WTC11 (cell line): Measurements from ENCODE around the gene NEAT1. TPM values are rescaled to one million over a fixed set of nuclear protein-coding genes. Genes with fewer than 3 reads are reported as not detected.

Experiments used
- ATAC-seq: fragments of 200-7000 bp; cut with Tn5 transposase; 2 replicates; pipeline ENCODE4 v1.10.0; 2021; ENCODE audit warnings: mild to moderate bottlenecking, moderate library complexity
- Bru-seq: library from RNA; stranded (reverse); fragments of 400-500 nt; gene quantifications from one replicate; lab custom pipeline; 2021; lab: Mats Ljungman, UMichigan
- CTCF ChIA-PET: fragments of 300-600 bp; sonication (Branson Sonifier 250); formaldehyde crosslinking; loops from one replicate; lab custom pipeline; 2021; ENCODE audit warnings: antibody characterized with exemption; lab: Charles Lee
- POLR2A ChIA-PET: fragments of 350-600 bp; sonication (Branson Sonifier 250); formaldehyde crosslinking; loops from one replicate; lab custom pipeline; 2021; ENCODE audit warnings: antibody characterized with exemption; lab: Charles Lee
- DNase-seq: peaks from one replicate; pipeline ENCODE4 v3.0.0; 2021; ENCODE audit warnings: low spot score
- H3K27ac Mint-ChIP-seq: 2 replicates; pipeline ENCODE4 v1.8.0; 2021; ENCODE audit warnings: mixed read lengths
- H3K27me3 Mint-ChIP-seq: 2 replicates; pipeline ENCODE4 v1.8.0; 2021; ENCODE audit warnings: low read depth, mild to moderate bottlenecking, moderate library complexity, mixed read lengths
- H3K36me3 Mint-ChIP-seq: 2 replicates; pipeline ENCODE4 v1.8.0; 2021; ENCODE audit warnings: mixed read lengths
- H3K4me1 Mint-ChIP-seq: 2 replicates; pipeline ENCODE4 v1.8.0; 2022; ENCODE audit warnings: mixed read lengths
- H3K4me3 Mint-ChIP-seq: 2 replicates; pipeline ENCODE4 v1.8.0; 2021; ENCODE audit warnings: mild to moderate bottlenecking, moderate library complexity, mixed read lengths
- H3K9me3 Mint-ChIP-seq: 2 replicates; pipeline ENCODE4 v1.8.0; 2021; ENCODE audit warnings: mixed read lengths
- CREB1 ChIP-seq: sonication (generic); formaldehyde crosslinking; IDR thresholded peaks from 2 replicates; pipeline ENCODE4 v1.8.0; 2023; ENCODE audit warnings: mild to moderate bottlenecking, missing genetic modification reagents
- EMX1 ChIP-seq: fragments of 250-450 bp; sonication (Bioruptor Pico); IDR thresholded peaks from 2 replicates; pipeline ENCODE4 v1.8.0; 2021; ENCODE audit warnings: mild to moderate bottlenecking
- ETV6 ChIP-seq: sonication (generic); formaldehyde crosslinking; IDR thresholded peaks from 2 replicates; pipeline ENCODE4 v1.8.1; 2022; ENCODE audit warnings: mild to moderate bottlenecking, missing genetic modification reagents
- GABPB1 ChIP-seq: sonication (generic); formaldehyde crosslinking; IDR thresholded peaks from 2 replicates; pipeline ENCODE4 v1.8.1; 2023; ENCODE audit warnings: mild to moderate bottlenecking, missing genetic modification reagents
- HMGA2 ChIP-seq: fragments of 250-450 bp; sonication (Bioruptor Pico); IDR thresholded peaks from 2 replicates; pipeline ENCODE4 v1.4.0; 2021; ENCODE audit warnings: mild to moderate bottlenecking, moderate library complexity
- MYBL2 ChIP-seq: sonication (generic); formaldehyde crosslinking; IDR thresholded peaks from 2 replicates; pipeline ENCODE4 v1.8.1; 2023; ENCODE audit warnings: mild to moderate bottlenecking, moderate library complexity, missing genetic modification reagents
- OVOL2 ChIP-seq: fragments of 250-450 bp; sonication (Bioruptor Pico); IDR thresholded peaks from 2 replicates; pipeline ENCODE4 v1.9.0; 2021; ENCODE audit warnings: mild to moderate bottlenecking, borderline replicate concordance
- RORB ChIP-seq: fragments of 250-450 bp; sonication (Bioruptor Pico); IDR thresholded peaks from 2 replicates; pipeline ENCODE4 v1.9.0; 2021; ENCODE audit warnings: mild to moderate bottlenecking
- SMAD3 ChIP-seq: sonication (generic); formaldehyde crosslinking; IDR thresholded peaks from 2 replicates; pipeline ENCODE4 v1.8.0; 2022; ENCODE audit warnings: missing genetic modification reagents, mild to moderate bottlenecking, borderline replicate concordance
- SMAD4 ChIP-seq: sonication (generic); formaldehyde crosslinking; IDR thresholded peaks from 2 replicates; pipeline ENCODE4 v1.8.0; 2022; ENCODE audit warnings: mild to moderate bottlenecking, missing genetic modification reagents
- SOX15 ChIP-seq: fragments of 250-450 bp; sonication (Bioruptor Pico); IDR thresholded peaks from 2 replicates; pipeline ENCODE4 v1.9.0; 2021; ENCODE audit warnings: mild to moderate bottlenecking
- TCF7 ChIP-seq: sonication (generic); formaldehyde crosslinking; IDR thresholded peaks from 2 replicates; pipeline ENCODE4 v1.8.0; 2022; ENCODE audit warnings: mild to moderate bottlenecking, low read depth, missing genetic modification reagents, moderate library complexity
- TP53 ChIP-seq: sonication (generic); formaldehyde crosslinking; IDR thresholded peaks from 2 replicates; pipeline ENCODE4 v1.8.1; 2023; ENCODE audit warnings: mild to moderate bottlenecking, missing genetic modification reagents
- ZNF138 ChIP-seq: sonication (generic); formaldehyde crosslinking; conservative IDR thresholded peaks from 2 replicates; pipeline ENCODE4 v1.8.1; 2022; ENCODE audit warnings: mild to moderate bottlenecking, moderate library complexity, missing genetic modification reagents
- ZNF219 ChIP-seq: sonication (generic); formaldehyde crosslinking; IDR thresholded peaks from 2 replicates; pipeline ENCODE4 v1.8.0; 2023; ENCODE audit warnings: missing genetic modification reagents, mild to moderate bottlenecking, borderline replicate concordance
- ZNF232 ChIP-seq: sonication (generic); formaldehyde crosslinking; IDR thresholded peaks from 2 replicates; pipeline ENCODE4 v1.8.0; 2022; ENCODE audit warnings: mild to moderate bottlenecking, missing genetic modification reagents
- ZNF317 ChIP-seq: sonication (generic); formaldehyde crosslinking; IDR thresholded peaks from 2 replicates; pipeline ENCODE4 v1.8.1; 2023; ENCODE audit warnings: low read depth, mild to moderate bottlenecking, moderate library complexity, missing genetic modification reagents, borderline replicate concordance
- ZNF423 ChIP-seq: fragments of 250-450 bp; sonication (Bioruptor Pico); IDR thresholded peaks from 2 replicates; pipeline ENCODE4 v2.1.2; 2022; ENCODE audit warnings: mild to moderate bottlenecking, moderate library complexity
- ZNF671 ChIP-seq: fragments of 250-450 bp; sonication (Bioruptor Pico); IDR thresholded peaks from 2 replicates; pipeline ENCODE4 v1.8.0; 2021; ENCODE audit warnings: mild to moderate bottlenecking
- long read RNA-seq, 3 experiments: library from RNA in 1 of 3; library from capped mRNA in 1 of 3; library from polyadenylated mRNA in 1 of 3; unstranded in 2 of 3; stranded (forward) in 1 of 3; transcript quantifications; one replicate each; pipeline ENCODE4 v2.0.0, GENCODE V29; 2021
- total RNA-seq: library from RNA; stranded (reverse); gene quantifications from 3 replicates; pipeline ENCODE4 v1.2.3, GENCODE V29; 2021
- TF ChIP-seq, protein P1 (sequence below): fragments of 250-450 bp; sonication (Bioruptor Pico); conservative IDR thresholded peaks from 2 replicates; pipeline ENCODE4 v1.9.0; 2021; ENCODE audit warnings: mild to moderate bottlenecking
- TF ChIP-seq, protein P2 (sequence below): sonication (generic); formaldehyde crosslinking; IDR thresholded peaks from 2 replicates; pipeline ENCODE4 v1.8.0; 2023; ENCODE audit warnings: mild to moderate bottlenecking, missing genetic modification reagents
- TF ChIP-seq, protein P3 (sequence below): sonication (generic); formaldehyde crosslinking; IDR thresholded peaks from 2 replicates; pipeline ENCODE4 v1.8.0; 2022; ENCODE audit warnings: missing genetic modification reagents
- TF ChIP-seq, protein P4 (sequence below): fragments of 250-450 bp; sonication (Bioruptor Pico); IDR thresholded peaks from 2 replicates; pipeline ENCODE4 v1.9.0; 2021; ENCODE audit warnings: mild to moderate bottlenecking

Gene NEAT1
- total RNA-seq (28.7 to 38.1 TPM (median 31.7 TPM) in 3 replicates), Bru-seq, nascent RNA (percentile 94 among the genes with signal in this experiment)
- long read RNA-seq, experiment 1, full-length matches to known transcripts, result 15 of 15 reads
- long read RNA-seq, experiment 1, partial matches to known transcripts, result 0 of 15 reads
- long read RNA-seq, experiment 1, other reads (novel, unspliced or antisense), result 0 of 15 reads
- long read RNA-seq, experiment 2, full-length matches to known transcripts, result 7 of 7 reads
- long read RNA-seq, experiment 2, partial matches to known transcripts, result 0 of 7 reads
- long read RNA-seq, experiment 2, other reads (novel, unspliced or antisense), result 0 of 7 reads
- long read RNA-seq, experiment 3, full-length matches to known transcripts, result 1 of 1 reads
- long read RNA-seq, experiment 3, partial matches to known transcripts, result 0 of 1 reads
- long read RNA-seq, experiment 3, other reads (novel, unspliced or antisense), result 0 of 1 reads

DNA sequence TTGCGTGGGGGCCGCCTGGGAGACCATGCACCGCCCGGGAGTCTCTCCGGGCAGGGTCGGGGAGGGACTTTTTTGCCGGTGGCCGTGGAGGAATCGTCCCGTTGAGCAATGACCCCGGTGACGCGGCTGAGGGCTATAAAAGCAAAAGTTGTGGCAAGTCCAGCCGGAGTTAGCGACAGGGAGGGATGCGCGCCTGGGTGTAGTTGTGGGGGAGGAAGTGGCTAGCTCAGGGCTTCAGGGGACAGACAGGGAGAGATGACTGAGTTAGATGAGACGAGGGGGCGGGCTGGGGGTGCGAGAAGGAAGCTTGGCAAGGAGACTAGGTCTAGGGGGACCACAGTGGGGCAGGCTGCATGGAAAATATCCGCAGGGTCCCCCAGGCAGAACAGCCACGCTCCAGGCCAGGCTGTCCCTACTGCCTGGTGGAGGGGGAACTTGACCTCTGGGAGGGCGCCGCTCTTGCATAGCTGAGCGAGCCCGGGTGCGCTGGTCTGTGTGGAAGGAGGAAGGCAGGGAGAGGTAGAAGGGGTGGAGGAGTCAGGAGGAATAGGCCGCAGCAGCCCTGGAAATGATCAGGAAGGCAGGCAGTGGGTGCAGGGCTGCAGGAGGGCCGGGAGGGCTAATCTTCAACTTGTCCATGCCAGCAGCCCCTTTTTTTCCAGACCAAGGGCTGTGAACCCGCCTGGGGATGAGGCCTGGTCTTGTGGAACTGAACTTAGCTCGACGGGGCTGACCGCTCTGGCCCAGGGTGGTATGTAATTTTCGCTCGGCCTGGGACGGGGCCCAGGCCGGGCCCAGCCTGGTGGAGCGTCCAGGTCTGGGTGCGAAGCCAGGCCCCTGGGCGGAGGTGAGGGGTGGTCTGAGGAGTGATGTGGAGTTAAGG, at the start of gene NEAT1:
Gene NEAT1 (plus strand): TSS at position 166 of the 883 bp plus-strand sequence.
- POLR2A ChIA-PET, result interaction anchor here (0.6 to 10.9 kb wide), 13 partner anchors 14 to 85 kb away, joined by 3 to 135 read pairs (median 6); partner anchors contain the start of genes FRMD8 and MALAT1
- no peaks in the 10 kb centered on the region for H3K27me3 Mint-ChIP-seq
- ATAC-seq, result peak; percentile 6
- peak; percentile 85 for DNase-seq
- CTCF ChIA-PET, result interaction anchor here (0.5 to 12.8 kb wide), 8 partner anchors 46 to 118 kb away, joined by 3 to 224 read pairs (median 4); no protein-coding TSS in a partner anchor
- H3K4me3 Mint-ChIP-seq, result peak within 1 kb of the TSS; percentile 69
- no peaks in the 10 kb centered on the region for H3K36me3 Mint-ChIP-seq
- H3K27ac Mint-ChIP-seq, result peak within 1 kb of the TSS; percentile 95
- peaks cover 91% of the 10 kb centered on the region for H3K4me1 Mint-ChIP-seq
- H3K9me3 Mint-ChIP-seq, result no peaks in the 10 kb centered on the region
- TF ChIP-seq ZNF423 (CRISPR knock-in tag) (no peak), OVOL2 (CRISPR knock-in tag) (peak; percentile 78; the same call in 1 of the 2 replicates), ZNF317 (no peak), EMX1 (CRISPR knock-in tag) (peak; percentile 80; the same call in 1 of the 2 replicates), ETV6 (CRISPR knock-in tag) (0 out of 2 replicates have a peak, but pooled peaks have one; percentile 6), SMAD4 (CRISPR knock-in tag) (0 out of 2 replicates have a peak, but pooled peaks have one; percentile 15), ZNF671 (CRISPR knock-in tag) (peak; percentile 84; the same call in 1 of the 2 replicates), ZNF219 (CRISPR knock-in tag) (no peak), SMAD3 (CRISPR knock-in tag) (no peak), TP53 (CRISPR knock-in tag) (no peak), ZNF138 (no peak), SOX15 (CRISPR knock-in tag) (peak; percentile 70), MYBL2 (CRISPR knock-in tag) (no peak), CREB1 (CRISPR knock-in tag) (no peak), GABPB1 (CRISPR knock-in tag) (peak; percentile 70), ZNF232 (CRISPR knock-in tag) (0 out of 2 replicates have a peak, but pooled peaks have one; percentile 58), TCF7 (CRISPR knock-in tag) (no peak), RORB (CRISPR knock-in tag) (peak; percentile 63; the same call in 1 of the 2 replicates), HMGA2 (CRISPR knock-in tag) (peak; percentile 73)
- TF ChIP-seq, protein P1, sequence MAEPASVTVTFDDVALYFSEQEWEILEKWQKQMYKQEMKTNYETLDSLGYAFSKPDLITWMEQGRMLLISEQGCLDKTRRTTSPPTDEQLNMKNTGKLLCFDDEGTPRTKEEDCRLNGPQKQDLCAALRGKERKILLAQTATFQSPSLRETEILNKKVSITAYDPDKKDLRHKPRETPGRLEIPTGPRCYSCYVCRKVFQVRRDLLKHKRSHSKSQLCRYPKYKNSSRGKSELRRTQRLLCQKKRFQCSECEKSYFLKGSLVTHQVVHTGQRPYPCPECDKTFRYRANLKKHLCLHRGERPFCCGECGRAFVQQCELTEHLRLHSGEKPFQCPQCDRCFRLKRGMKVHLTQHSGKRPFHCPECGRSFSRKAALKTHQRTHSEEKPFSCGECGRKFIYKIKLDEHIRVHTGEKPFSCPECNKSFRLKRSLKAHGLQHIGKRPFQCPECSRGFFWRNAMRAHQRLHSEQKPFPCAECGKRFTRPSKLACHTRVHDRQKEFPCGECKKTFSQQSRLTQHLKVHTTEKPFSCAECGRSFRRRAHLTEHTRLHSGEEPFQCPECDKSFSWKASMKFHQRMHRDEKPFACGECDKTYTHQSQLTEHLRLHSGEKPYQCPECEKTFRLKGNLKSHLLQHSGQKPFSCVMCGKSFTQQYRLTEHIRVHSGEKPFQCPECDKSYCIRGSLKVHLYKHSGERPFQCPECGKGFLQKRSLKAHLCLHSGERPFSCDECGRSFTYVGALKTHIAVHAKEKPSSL (CRISPR knock-in tag), result 0 out of 2 replicates have a peak, but pooled peaks have one; percentile 47
- TF ChIP-seq, protein P2, sequence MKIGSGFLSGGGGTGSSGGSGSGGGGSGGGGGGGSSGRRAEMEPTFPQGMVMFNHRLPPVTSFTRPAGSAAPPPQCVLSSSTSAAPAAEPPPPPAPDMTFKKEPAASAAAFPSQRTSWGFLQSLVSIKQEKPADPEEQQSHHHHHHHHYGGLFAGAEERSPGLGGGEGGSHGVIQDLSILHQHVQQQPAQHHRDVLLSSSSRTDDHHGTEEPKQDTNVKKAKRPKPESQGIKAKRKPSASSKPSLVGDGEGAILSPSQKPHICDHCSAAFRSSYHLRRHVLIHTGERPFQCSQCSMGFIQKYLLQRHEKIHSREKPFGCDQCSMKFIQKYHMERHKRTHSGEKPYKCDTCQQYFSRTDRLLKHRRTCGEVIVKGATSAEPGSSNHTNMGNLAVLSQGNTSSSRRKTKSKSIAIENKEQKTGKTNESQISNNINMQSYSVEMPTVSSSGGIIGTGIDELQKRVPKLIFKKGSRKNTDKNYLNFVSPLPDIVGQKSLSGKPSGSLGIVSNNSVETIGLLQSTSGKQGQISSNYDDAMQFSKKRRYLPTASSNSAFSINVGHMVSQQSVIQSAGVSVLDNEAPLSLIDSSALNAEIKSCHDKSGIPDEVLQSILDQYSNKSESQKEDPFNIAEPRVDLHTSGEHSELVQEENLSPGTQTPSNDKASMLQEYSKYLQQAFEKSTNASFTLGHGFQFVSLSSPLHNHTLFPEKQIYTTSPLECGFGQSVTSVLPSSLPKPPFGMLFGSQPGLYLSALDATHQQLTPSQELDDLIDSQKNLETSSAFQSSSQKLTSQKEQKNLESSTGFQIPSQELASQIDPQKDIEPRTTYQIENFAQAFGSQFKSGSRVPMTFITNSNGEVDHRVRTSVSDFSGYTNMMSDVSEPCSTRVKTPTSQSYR (CRISPR knock-in tag), result no peak
- TF ChIP-seq, protein P3, sequence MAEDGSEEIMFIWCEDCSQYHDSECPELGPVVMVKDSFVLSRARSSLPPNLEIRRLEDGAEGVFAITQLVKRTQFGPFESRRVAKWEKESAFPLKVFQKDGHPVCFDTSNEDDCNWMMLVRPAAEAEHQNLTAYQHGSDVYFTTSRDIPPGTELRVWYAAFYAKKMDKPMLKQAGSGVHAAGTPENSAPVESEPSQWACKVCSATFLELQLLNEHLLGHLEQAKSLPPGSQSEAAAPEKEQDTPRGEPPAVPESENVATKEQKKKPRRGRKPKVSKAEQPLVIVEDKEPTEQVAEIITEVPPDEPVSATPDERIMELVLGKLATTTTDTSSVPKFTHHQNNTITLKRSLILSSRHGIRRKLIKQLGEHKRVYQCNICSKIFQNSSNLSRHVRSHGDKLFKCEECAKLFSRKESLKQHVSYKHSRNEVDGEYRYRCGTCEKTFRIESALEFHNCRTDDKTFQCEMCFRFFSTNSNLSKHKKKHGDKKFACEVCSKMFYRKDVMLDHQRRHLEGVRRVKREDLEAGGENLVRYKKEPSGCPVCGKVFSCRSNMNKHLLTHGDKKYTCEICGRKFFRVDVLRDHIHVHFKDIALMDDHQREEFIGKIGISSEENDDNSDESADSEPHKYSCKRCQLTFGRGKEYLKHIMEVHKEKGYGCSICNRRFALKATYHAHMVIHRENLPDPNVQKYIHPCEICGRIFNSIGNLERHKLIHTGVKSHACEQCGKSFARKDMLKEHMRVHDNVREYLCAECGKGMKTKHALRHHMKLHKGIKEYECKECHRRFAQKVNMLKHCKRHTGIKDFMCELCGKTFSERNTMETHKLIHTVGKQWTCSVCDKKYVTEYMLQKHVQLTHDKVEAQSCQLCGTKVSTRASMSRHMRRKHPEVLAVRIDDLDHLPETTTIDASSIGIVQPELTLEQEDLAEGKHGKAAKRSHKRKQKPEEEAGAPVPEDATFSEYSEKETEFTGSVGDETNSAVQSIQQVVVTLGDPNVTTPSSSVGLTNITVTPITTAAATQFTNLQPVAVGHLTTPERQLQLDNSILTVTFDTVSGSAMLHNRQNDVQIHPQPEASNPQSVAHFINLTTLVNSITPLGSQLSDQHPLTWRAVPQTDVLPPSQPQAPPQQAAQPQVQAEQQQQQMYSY (CRISPR knock-in tag), result no peak
- TF ChIP-seq, protein P4, sequence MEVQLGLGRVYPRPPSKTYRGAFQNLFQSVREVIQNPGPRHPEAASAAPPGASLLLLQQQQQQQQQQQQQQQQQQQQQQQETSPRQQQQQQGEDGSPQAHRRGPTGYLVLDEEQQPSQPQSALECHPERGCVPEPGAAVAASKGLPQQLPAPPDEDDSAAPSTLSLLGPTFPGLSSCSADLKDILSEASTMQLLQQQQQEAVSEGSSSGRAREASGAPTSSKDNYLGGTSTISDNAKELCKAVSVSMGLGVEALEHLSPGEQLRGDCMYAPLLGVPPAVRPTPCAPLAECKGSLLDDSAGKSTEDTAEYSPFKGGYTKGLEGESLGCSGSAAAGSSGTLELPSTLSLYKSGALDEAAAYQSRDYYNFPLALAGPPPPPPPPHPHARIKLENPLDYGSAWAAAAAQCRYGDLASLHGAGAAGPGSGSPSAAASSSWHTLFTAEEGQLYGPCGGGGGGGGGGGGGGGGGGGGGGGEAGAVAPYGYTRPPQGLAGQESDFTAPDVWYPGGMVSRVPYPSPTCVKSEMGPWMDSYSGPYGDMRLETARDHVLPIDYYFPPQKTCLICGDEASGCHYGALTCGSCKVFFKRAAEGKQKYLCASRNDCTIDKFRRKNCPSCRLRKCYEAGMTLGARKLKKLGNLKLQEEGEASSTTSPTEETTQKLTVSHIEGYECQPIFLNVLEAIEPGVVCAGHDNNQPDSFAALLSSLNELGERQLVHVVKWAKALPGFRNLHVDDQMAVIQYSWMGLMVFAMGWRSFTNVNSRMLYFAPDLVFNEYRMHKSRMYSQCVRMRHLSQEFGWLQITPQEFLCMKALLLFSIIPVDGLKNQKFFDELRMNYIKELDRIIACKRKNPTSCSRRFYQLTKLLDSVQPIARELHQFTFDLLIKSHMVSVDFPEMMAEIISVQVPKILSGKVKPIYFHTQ (CRISPR knock-in tag), result no peak; the same call in 1 of the 2 replicates
